ENCODE data around the gene BAZ2B.
A peak's percentile ranks its signal among the peaks of the same experiment; 100 is the strongest.

BAZ2B gene

DNA sequence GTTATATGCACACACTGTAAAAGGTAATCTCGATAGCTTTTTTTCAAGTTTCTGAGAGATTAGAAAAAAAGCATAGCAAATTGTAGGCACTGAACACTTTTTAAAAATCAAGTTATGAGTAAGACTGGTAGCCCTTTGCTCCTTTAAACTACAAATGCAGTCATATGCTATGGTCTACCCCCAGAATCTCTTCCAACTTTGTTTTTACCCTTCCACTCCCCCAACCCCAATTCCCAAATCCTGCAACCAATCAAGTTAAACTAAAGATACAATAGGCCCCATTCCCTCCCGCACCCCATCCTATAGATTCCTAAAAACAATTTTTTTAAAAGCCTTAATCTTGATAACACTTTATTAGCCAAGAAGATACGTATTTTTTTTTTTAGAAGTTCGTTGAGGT, 752 bp upstream of the BAZ2B start:
- DNase-seq (ENCODE audit: low spot score): no peak

DNA sequence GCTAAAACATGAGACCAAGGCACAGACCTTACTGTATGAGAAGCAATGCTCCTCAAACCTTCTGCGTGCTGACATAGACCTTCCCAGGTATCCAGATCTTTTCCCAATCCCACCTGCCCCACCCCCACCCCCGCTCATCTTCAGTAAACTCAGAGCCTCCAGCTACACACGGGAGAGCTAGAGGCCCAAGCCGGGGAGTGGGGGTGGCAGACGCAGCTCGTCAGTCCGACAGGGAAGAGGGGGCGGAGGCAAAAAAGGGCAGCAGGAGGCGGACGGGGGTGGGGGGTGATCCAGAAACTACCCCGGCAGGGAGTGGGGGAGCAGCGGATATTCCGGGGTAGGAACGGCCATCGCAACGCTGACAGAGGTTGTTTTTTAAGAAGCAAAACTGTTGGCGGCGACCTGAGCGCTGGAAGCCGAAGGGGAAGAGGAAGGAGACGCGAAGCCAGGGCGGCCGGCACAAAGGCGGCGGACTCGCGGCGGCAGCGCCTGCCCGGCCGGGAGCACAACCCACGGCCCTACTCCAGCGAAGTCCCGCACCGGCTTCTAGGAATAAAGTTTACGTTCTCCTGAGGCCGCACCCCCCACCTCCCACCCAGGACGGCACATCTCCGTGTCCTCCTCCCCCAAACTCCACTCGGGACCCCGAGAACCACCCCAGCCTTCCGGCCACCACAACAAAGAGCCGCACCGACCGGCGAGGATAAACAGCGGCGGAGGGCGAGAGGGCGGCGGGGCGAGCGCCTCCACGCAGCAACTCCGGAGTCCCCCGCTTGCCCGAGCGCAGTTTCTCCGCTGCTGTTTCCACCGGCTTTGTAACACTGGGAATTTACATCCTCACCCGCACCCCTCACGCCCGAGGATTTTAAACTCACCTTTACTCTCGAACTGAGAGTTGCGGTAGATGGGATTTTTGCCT, 722 bp downstream of the BAZ2B start:
- peak; percentile 10 for DNase-seq (ENCODE audit: low spot score)

DNA sequence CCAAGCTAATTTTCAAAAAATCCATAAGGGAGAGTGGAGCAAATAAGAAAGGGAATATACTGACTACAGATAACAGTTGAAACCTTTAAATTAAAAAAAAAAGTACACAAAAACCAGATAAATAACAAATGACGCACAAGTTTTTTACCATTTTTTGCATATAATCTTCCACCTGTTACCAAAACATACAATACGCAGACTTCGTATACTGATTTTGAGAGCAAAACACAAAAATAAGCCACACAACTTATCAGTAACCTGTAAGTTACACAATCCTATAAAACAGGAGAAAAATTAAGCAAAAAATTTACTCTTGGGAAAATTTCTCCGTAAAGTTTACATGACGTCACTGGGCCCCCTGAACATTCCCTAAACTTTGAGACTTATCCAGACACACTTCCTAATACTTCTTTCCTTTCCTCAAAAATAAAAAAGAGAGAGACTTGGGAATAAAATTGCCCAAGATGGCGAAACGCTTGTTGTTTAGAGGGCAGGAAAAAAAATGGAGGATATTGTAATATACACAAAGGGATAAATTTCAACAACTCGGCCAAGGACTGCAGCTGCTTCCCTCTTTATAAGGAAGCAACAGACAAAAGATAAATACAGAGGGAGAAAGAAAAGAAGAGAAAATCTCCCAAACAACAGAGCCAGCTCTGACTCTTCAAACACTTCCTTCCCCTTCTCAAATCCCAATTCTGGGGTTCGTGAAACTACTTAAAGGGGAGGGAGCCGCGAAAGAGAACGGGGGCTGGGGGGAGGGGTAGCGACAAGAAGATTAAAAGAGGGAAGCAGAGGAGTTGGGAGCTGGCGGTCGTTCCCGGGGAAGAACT, 1.6 kb downstream of the BAZ2B start:
- DNase-seq (ENCODE audit: low spot score): no peak

DNA sequence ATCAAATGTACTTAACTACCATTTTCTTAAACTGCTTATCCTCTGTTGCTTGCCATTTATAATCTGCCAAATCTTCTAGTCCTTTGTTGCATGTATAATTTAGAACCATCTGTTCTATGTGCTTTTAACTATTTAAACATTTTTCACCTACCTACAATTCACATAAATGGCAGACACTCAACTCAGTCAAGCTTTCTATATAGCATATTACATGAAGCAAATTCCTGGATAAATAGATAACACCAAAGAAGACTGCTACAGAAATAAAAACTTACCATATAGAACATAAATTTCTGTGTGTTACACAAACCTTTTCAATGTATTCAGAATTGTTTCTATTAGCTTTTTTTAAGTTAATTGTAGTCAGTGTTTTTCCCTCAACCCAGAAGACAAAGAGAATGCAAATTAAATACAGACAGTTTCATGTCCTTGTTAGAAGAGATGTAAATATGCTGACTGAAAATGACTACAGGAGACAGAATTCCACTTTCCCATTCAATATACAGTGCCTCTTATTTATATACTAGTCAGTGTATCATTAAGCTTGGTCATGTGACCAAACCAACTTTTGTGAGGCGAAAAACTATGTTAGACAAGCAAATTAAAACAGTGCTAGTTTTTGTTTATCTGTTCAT, 2.6 kb downstream of the BAZ2B start:
- DNase-seq (ENCODE audit: low spot score): no peak

DNA sequence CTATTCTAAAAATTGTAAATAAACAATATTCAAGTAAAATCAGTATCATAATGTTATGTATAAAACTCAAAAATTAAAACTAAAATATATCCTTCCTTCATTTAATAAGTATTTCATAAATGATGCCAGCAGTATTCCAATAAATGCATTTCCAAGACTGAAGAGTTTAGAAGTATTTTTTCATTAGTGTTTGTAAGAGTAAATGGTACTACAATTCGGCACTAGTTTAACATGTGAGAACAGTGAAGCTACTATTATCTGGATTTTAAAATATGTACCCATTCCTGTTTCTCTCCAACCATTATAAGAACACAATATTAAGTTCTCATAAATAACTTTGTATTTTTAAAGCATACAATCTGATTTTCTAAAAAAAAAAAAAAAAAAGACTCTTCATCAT, 3.3 kb downstream of the BAZ2B start:
- no peak for DNase-seq (ENCODE audit: low spot score)

DNA sequence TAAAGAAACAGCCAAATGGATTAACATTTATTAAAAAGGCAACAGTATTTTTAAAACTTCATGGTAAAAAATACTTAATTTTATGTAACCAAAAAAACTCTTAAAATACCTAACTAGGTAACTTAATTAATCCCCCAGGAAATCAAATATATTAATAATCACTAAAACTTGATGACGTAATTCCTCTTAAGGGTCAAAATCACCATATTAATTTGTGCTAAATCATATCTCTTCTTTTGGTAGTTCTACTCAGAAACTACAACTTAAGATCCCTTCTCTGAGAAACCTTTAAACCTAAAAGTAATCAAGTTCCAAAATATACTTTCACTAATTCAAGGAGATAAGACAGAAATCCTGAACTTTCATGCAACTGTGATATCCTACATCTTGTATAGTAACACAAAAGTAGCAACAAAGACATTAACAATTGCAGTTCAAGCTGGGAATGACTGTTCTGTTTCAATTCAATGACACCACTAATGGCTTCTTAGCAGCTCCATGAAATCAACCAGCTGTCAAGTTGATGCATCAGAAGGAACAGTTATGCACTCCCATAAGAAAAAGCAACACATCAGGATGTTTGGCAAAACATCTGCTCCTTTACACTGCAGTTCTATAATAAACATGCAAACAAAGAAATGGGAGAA, 4.0 kb downstream of the BAZ2B start:
- DNase-seq (ENCODE audit: low spot score): no peak

DNA sequence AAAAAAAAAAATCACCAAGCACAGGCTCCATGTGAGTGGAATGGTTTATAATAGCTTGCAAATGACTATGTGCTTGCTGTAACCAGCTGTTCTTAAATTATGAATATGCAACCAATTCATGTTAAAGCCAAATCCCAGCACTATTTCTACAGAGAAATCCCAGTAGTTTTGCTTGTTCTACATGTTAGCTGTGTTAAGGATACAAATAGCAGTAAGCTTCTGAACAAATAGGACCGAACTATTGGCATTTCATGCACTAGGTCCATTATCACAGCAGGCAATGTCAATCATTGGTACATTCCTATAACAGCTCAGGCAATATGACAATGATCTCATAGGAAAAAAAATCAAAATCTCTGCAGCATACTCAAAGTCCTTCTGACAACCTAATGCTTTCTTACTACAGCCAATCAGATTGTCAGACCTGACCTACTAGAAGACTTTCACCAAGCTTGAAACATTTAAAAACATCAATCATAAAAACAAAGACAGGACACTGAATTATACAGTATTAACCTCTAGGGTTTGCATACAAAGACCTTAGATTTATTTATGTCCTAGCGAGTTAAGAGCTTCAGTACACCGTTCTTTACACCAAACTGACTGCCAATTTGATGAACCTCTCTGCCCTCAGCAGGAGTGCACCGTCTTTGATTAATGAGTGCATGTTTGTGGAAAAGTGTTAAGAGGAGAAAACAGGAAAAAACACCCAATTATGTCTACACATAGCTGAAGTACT, 6.4 kb downstream of the BAZ2B start:
- no peak for DNase-seq (ENCODE audit: low spot score)

DNA sequence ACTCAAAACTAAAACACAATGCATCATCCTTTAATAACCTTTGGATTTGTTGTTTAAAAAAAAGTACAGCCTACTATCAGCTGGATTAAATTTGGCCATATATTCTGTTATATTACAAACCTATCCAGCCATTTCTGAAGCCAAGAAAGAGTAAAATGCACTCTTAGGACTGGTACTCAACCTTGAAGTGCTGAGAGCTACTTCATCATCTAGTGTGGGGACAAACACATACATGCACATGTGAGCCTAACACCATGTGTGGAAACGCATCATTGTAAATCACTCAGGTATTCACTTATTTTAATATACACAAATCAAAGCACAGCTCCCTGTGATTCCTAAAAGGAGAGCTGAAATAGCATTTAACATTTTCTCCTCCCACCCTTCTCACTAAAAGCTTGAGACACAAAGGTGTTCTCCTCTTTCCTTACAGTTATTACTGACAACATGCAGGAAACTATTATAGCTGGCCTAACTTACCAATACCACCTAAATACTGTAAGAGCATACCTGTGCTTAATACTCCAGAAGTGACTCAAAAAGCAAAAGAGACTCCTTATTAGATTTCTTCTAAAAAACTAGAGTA, 7.5 kb downstream of the BAZ2B start:
- no peak for DNase-seq (ENCODE audit: low spot score)

DNA sequence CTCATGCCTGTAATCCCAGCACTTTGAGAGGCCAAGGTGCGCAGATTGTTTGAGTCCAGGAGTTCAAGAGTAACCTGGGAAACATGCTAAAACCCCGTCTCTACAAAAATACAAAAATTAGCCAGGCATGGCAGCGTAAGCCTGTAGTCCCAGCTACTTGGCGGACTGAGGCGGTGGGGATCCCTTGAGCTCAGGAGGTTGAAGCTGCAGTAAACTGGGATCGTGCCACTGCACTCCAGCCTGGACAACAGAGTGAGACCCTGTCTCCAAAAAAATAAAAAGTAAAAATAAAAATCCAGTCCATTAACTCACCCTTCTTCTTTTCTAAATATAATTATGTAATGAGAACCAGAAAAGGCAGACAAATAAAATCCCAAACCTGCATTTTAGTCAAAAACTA, 8.2 kb downstream of the BAZ2B start:
- no peak for DNase-seq (ENCODE audit: low spot score)

DNA sequence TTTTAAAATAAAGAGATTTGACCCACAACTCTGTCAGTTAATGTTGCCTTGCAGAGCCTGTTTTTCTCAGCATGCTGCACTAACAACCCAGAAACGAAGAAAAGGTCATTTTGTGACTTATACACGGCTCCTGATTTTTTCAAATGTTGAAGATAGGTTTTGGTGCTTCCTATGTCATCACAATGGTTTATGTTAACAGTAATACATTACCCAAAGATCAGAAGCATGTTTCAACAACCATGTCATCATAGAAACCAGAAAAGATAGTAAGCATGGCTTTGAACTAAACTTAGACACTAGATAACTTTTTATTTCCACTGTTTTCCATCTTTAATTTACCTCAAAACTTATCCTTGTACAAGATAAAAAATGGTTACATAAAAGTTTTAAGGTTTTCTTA, 10.1 kb downstream of the BAZ2B start:
- no peak for DNase-seq (ENCODE audit: low spot score)

DNA sequence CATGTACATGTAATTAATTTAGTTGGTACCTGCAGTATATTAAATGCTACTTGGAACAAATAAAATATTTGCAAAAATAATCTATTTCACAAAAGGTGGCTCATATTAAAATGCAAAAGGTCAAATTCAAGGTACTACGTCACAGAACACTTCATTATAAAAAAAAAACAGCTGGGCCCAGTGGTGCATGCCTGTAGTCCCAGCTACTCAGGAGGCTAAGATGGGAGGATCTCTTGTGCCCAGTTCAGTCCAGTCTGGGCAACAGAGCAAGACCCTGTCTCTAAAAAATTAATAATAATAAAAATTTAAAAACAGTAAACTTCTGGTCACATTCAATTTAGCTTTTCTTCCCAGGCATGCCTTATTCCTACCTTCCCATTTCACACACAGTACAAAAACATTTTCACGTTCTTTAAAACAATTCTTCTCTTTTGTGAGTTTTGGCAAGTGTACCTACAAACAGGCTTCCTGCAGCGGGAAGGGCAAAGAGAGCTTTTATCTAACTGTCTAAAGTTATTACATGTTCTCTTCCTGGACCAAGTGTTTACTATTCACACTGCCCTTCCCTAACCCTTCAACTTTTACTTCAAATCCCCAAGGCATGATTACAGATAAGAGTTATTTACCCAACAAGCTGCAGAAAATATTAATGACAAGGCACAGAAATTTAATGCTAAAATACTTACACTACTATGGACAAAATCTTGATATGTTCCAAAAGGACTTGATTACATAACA, 10.7 kb downstream of the BAZ2B start:
- no peak for DNase-seq (ENCODE audit: low spot score)

DNA sequence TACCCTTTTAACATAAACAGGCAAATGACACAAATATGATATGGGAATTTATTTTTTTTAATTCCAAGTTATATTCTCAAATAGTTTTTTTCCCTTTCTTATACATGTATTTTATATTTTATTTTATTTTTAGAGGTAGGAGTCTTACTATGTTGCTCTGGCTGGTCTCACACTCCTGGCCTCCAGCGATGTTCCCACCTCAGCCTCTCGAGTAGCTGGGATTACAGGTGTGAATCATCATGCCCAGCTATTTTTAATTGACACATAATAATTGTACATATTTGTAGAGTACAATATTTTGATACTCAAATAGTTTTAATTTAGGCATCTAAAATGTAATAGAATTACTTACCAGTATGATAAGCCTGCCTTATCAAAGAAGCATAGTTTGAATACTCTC, 12.2 kb downstream of the BAZ2B start:
- DNase-seq (ENCODE audit: low spot score): no peak

DNA sequence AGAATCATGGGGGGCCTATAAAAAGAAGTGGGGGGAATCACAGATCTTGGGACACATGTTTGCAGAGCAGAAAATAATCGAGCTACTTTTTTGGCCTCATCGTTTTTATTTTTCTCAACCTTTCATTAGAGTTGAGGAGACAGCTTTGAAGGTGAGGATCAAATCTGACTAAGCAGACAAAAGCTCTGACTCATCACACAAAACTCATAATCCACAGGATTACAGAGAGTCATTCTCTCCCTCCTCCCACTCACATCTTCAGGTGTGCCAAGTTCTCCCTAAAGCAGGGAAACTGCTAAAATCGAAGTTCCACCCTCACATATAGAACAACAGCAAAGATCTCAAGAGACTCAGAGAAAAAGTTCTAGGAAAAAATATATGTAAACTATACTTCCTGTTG, 15.6 kb downstream of the BAZ2B start:
- DNase-seq (ENCODE audit: low spot score): no peak

DNA sequence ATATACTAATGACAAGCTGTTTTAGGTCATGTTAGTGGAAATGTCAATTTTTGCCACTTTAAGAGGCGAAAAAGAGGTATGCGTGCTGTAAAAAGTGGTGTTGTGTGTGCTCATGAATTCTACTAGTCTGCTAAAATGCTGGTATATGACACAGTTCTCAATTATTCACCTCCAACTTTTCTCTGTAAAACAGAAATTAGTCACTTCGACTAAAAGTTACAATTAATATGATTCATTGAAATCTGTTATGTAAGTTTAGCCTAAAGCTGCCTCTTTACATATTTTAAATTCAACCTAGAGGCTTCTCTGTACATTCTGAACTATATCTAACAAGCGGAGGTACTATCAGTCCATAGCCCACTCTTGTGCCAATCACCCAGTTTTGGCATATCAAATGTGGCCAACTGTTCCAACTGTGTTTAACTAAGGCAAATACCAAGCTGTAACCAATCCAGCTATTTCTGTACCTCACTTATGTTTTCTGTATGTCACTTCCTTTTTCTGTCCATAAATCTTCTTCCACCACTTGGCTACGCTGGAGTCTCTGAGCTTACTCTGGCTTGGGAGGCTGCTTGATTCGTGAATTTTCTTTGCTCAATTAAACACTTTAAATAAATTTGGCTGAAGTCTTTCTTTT, 20.8 kb downstream of the BAZ2B start:
- no peak for DNase-seq (ENCODE audit: low spot score)

DNA sequence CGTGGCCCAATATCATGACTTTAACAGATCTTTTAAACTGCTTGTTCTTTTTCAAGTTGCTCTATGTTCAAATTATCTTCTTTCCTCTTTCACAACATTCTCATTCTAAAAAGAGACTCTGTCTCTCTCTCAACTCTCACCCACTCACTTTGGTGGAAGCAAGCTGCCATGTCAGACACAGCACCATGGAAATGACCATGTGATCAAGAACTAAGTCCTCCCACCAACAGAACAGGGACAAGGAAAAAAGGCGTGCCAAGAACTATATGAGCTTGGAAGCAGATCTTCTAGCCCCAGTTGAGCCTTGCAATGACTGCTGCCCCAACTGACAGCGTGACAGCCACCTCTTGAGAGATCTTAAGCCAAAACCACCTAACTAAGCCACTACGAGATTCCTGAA, 23.9 kb downstream of the BAZ2B start:
- DNase-seq (ENCODE audit: low spot score): no peak

DNA sequence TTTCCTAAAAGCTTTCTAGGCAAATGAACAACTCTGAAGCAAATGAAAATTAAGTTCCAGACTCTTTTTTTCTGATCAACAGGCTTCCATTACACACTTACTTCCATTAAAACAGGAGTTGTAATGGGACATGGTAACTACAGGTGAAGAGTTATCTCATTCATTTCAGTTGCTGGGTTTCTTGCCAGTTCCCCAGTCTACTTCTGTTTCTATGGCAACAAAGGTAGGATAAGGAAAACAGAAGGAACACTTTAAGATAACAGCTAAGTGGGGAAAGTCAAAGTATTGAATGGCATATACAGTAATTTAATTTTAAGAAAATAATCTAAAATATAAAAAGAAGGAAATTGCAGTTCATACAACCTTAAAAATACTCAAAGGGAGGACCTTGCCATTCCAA, 25.1 kb downstream of the BAZ2B start:
- DNase-seq (ENCODE audit: low spot score): no peak

DNA sequence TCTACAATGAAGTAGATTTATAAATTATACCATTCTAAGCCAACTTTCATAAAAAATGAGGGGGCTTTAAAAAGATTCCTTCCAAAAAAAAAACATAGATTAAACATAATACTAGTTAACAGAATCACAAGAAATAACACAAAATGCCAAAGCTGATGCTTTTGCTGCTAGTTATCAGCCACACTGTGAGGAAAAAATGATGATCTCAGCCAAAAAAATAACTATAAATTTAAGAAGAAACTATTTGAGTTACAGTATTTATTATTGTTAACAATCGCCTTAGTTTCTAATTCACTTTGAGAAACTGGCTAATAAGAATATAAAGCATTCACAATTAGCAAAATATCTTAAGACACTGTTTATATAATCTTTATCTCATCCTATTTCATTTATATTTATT, 27.1 kb downstream of the BAZ2B start:
- DNase-seq (ENCODE audit: low spot score): no peak

DNA sequence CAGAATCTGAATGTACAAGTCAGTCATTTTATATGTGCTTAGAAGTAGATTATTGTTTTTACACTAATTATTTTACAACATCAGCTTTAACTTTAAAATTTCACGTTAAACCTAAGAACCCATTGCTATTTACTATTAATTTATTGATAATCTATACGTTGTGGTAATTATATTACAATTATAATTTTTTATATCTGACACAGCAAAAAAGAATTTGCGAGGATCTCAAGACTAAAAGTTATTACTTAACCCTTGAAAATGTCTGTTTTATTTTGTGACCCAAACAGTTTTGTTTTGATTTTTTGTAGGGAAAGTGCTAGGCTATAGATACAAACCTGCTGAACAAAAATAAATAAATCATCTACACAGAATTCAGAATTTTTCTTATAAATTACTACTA, 30.3 kb downstream of the BAZ2B start:
- DNase-seq (ENCODE audit: low spot score): no peak

DNA sequence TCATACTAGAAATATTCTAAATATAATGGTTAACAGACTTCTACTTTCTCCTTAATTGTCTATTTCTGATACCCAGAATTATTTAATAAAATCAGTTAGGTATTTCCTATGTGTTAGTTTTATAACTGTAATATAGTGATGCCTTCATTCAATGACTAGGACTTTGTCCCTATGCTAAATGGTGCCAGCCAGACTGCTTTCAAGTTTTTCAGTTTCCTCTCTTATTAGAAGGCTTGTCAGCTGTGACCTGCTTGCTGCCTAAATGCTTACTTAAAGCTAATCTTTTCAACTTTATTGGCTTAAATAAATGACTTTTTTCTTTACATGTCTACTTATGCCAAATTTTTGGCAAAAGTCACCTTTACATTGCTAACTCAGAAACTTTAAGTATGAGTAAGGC, 30.7 kb downstream of the BAZ2B start:
- DNase-seq (ENCODE audit: low spot score): no peak

DNA sequence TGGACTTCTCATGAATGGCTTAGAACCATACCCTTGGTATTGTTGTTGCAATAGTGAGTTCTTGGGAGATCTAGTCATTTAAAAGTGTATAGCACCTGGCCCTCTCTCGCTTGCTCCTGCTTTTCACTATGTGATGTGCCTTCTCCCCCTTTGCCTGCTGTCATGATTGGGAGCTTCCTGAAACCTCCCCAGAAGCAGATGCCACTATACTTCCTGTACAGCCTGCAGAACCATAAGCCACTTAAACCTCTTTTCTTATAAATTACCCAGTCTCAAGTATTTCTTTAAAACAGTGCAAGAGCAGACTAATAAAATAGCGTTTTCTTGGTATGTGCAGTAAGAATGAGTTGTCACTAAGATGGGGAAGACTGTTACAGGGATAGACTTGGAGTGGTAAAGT, 31.6 kb downstream of the BAZ2B start:
- no peak for DNase-seq (ENCODE audit: low spot score)

All from CD4-positive, alpha-beta T cell treated with Interleukin-15 for 4 hours (primary cell).